HG03558 (cell line): Measurements from ENCODE around the gene FADS2.
A peak's percentile ranks its signal among the peaks of the same experiment; 100 is the strongest.

Experiments used
- ATAC-seq: cut with Tn5 transposase; IDR thresholded peaks from one replicate; pipeline ENCODE4 v1.9.1; 2021; ENCODE audit warnings: moderate number of reproducible peaks; ENCODE audit not compliant: unreplicated experiment; ENCODE audit errors: extremely low read depth

Gene FADS2

GRCh38 chr11:61899146-61899841 is 71.2 kb downstream of the FADS2 start:
- peak; percentile 56 for ATAC-seq

DNA sequence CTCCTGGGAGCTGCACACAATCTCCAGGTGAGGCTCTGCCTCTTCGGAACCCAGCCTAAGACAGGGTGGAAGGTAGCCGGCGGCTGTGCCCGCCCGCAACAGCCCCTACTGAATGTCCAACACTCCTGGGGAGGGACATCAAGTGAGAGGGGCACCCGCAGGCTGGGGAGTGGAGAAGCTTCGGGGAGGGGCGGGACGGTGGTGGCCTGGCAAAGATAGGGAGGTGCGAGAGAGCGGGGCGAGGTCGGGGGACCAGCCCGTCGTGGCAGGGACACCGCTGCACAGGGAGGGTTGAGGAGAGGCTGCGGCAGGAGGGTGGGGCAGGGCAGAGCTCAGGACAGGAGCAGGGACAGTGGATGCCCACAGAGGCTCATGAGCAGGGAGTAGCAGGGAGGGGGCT is 72.2 kb downstream of the FADS2 start:
- ATAC-seq, result no peak

DNA sequence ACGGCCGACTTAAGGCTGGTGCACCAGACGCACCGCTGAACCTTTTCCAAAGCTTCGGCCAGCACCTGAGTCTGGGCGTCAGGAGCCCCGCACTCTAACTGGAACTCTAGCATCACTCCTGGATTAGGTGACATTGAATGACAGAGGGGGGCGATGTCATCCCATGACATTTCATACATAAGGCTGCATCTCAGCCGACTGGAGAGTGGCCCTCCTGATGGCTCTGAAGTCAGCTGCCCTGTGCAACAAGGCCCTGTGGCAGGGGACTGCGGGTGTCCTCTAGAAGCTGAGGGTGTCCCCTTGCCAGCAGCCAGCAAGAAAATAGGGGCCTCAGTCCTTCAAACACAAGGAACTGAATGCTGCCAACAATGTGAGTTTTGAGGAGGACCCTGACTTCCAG is 73.3 kb downstream of the FADS2 start:
- no peak for ATAC-seq

- no peak for ATAC-seq
Measured at GRCh38 chr11:61902313-61902712, 74.2 kb downstream of the FADS2 start.

GRCh38 chr11:61903845-61904244 is 75.7 kb downstream of the FADS2 start:
- no peak for ATAC-seq

DNA sequence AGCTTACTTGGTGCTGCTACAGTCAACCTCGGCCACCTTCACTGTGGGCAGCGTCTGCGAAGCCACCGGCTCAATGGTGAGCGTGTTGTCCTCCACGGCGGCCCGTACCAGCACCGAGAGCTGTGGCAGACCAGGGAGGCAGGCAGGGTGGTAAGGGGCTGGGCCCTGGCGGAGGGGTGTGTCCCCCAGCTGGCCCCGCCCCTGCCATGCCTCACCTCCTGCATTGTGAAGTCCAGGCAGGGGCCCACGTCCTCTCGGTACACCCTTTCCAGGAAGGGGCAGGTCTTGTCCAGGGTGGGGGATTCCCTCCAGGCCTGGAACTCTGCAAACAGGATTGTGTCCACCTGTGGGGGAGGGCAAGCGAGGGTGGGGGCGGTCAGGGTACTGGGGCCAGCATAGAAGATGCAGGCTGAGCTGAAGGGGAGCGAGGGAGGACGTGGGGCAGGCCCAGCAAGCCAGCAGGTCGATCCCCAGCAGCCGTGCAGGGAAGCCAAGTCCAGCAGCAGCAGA is 76.5 kb downstream of the FADS2 start:
- ATAC-seq, result no peak

DNA sequence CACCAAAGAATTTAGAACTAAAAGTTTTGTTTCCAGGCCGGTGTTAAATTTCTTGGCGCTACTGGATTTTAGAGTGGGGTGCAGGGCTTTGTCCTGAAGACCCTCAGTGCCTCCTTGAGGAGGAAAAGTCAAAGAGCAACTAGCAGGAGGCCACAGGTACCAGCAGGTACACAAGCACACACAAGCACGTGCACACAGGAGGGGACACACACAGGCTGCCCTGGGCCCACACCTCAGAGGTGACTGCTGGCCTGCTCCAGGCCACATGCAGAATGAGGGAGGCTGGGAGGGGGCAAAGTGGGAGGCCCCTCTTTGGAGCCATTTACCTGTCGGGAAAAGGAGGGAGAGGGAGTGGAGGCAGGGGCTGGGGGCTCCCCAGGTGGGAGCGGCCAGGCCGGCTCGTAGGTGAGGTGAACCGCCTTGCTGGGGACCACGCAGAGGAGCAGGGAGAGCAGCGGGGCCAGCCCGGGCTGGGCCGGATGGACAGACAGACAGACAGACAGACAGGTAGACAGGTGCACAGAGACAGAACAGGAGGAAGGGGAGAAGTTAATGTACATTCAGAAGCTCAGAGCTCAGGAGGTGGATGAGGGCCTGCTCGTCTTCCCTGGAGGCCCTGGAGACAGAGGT is 77.1 kb downstream of the FADS2 start:
- ATAC-seq, result no peak

DNA sequence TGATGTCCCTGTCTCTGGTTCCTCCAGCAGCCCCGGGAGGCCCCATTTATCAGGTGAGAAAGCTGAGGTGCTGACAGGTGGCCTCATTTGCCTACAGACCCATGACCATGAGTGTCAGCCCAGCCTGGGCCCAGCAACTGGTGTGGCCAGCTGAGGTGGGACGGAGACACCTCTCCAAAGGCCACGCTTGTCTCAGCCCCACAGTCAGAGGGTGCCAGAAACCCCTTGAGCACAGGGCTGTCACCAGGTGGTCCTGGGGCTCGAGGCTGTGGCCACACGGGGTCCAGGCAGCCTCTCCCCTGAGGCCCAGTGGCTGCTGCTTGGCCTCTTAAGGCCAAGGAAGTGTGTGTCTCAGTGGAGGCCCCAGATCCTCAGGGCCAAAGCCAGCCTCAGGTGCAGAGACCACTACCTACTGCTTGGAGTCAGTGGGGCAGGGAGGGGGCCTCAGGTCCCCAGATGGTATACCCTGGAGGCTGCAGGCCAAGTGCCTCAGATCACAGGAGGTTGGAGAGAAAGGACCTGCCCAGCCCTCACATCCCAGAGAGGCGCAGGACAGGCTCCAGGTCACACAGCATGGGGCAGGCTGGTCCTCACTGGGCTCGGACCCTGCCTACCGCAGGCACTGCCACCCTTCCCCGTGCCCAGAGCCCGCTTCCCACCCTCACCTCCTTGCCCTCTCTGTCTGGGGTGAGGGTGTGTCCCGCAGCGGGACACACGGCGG is 77.9 kb downstream of the FADS2 start:
- ATAC-seq, result no peak

GRCh38 chr11:61906522-61906909 is 78.4 kb downstream of the FADS2 start:
- no peak for ATAC-seq

DNA sequence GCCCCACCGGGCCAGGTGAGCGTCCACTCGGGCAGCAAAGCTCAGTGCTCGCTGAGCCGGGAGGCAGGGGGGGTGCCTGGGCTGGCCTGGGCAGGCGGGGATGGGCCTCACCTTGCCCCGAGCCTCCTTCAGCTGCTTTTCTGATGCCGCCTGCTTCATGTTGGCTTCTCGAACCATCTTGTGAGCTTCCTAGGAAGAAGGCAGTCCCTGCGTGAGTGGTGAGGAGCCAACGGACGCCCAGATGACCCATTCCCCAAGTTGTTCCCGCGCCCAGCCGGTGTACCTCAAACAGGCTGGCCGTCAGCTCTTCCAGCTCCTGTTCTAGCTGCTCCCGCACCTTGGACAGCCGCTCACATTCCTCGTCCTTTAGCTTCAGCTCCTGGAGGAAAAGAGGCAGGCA is 79.2 kb downstream of the FADS2 start:
- ATAC-seq, result no peak

- no peak for ATAC-seq
Measured at GRCh38 chr11:61907871-61908729, 80.0 kb downstream of the FADS2 start.

DNA sequence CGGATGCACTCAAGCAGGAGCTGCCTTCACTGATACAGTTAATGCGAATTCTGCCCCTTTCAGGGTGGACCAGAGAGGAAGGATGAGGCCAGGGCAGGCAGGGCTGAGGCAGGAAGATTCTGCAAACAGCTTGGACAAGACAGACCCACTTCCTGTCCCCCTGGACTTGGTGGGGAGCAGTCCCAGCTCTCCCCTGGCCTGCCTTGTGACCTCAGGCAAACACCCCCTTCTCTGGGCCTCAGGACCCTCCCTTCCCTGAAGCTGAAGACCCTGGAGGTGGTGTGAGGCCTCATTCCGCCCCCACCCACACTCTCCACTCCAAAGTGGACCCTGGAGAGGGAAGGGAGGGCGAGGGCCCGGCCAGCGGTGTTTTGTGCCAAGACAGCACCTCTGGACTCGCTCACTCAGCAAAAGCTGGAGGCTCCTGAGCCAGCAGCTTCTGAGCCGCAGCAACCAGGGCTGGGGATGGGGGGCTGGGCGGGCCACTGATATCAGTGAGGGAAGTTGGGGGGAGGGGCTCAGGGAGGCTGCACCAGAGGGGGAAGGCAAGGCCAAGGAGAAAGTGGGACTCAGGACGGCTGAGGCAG is 80.7 kb downstream of the FADS2 start:
- no peak for ATAC-seq

- no peak for ATAC-seq
Measured at GRCh38 chr11:61910187-61911127, 82.4 kb downstream of the FADS2 start.

DNA sequence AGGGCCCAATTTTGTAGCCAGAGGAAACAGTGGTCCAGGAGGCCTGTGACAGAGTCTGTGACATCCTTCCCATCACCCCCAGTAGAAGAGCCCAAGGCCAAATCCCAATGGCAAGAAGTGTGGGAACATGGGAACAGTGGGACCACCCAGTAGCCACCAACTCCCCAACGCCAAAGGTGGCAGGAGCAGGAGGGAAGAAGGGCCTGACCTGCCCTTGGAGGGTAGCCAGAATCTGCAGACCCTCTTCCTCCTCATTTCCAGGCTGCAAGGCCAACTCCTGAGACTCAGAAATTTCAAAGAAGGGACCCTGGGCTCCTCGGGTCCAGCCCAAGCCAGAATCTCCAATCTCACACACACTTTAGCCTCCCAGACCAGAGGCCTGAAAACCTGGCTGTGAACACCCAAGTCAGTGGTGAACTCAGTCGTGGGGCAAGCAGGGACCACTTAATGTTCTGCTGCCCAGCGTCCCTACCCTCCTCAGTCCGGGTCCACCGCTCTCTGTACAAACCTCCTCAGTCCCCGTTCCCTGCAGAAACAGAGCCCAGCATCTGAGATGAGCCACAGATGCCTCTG is 83.1 kb downstream of the FADS2 start:
- no peak for ATAC-seq

DNA sequence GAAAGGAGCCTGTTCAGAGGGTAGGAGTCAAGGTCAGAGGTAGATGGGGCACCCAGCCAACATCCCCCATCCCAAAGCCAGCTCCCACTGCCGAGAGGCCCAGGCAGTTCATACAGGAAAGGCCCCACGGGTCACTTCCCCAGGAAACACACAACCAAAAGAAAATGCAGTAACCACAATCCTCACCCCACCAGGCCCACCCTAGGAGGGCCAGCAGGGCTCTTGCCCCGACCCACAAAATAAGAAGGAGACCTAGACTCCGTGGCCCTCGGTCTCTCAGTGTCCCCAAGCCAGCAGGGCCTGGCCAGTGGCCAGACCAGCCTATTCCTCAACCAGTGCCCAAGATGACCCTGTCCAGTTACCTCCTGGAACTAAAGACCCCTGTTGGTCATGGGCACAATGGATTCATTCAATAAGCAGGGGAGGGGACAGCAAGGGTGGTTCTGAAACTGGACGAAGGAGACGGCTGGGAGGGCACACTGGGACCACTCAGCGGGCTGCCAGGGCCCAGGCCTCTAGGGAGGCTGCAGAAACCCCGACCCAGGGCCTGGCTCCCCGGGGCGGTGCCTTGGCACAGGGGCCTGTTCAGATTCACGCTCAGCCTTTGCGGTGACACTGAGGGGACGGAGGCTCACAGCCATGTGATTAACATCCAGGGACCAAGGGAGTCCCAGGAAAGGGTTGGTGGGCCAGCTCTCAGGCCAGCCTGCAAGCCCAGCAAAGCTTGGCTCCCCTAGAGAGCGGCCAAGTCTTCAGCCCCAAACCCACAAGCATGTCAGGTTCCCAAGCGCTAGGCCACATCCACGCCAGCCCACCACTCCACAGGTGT is 83.8 kb downstream of the FADS2 start:
- ATAC-seq, result no peak

DNA sequence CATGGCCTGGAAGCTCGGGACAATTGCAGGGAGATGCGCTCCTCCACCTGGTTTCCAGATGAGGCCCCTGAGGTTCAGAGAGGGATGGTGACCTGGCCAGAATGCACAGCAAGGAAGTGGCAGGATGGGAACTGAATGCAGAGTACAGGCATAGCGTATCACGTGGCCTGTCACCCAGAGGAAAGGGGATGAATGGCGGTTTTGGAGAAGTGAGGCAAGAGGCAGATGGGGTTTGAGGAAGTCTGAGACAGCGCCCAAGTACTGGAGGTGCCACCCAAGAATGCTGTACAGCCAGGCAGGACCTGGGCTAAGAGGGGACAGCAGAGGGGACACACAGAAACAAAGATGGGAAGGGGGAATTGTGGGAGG is 84.4 kb downstream of the FADS2 start:
- ATAC-seq, result no peak

- no peak for ATAC-seq
Measured at GRCh38 chr11:61912991-61913698, 85.0 kb downstream of the FADS2 start.
